ENCODE measurements around the gene TPM3.

Gene TPM3

GRCh38 chr1:154159554-154159953, 32.3 kb downstream of the TPM3 start:
- Histone ChIP-seq H2AFZ (no peak overlapping the region), H3K9me3 (ENCODE audit: control insufficient read depth, low read length) (no peaks in the 10 kb centered on the region), H3K36me3 (ENCODE audit: control insufficient read depth, insufficient read depth, low read length) (no peaks in the 10 kb centered on the region), H3K27ac (no peak overlapping the region), H3K27me3 (ENCODE audit: control insufficient read depth, insufficient read depth, low read length) (no peaks in the 10 kb centered on the region), H3K4me3 (ENCODE audit: low read depth, low read length) (no peak overlapping the region), H3K9ac (no peak overlapping the region), H3K4me1 (no peaks in the 10 kb centered on the region), H3K79me2 (no peaks in the 10 kb centered on the region), H3K4me2 (ENCODE audit: low read length) (no peak overlapping the region)
- TF ChIP-seq CTCF (IDR thresholded peaks at IDR 0.05), result no peak

GRCh38 chr1:154158307-154159125, 33.4 kb downstream of the TPM3 start:
- Histone ChIP-seq H2AFZ (no peak overlapping the region), H3K9ac (no peak overlapping the region), H3K27me3 (ENCODE audit: control insufficient read depth, insufficient read depth, low read length) (no peaks in the 10 kb centered on the region), H3K9me3 (ENCODE audit: control insufficient read depth, low read length) (no peaks in the 10 kb centered on the region), H3K79me2 (no peaks in the 10 kb centered on the region), H3K4me3 (ENCODE audit: low read depth, low read length) (no peak overlapping the region), H3K4me2 (ENCODE audit: low read length) (no peak overlapping the region), H3K36me3 (ENCODE audit: control insufficient read depth, insufficient read depth, low read length) (no peaks in the 10 kb centered on the region), H3K4me1 (no peaks in the 10 kb centered on the region), H3K27ac (no peak overlapping the region)
- TF ChIP-seq CTCF (IDR thresholded peaks at IDR 0.05), result no peak

- no peak overlapping the region for H3K27ac ChIP-seq
- no peak overlapping the region for H2AFZ ChIP-seq
- TF ChIP-seq CTCF (IDR thresholded peaks at IDR 0.05), result no peak
- H3K36me3 ChIP-seq (ENCODE audit: control insufficient read depth, insufficient read depth, low read length), result no peaks in the 10 kb centered on the region
- no peak overlapping the region for H3K9ac ChIP-seq
- H3K4me3 ChIP-seq (ENCODE audit: low read depth, low read length), result no peak overlapping the region
- H3K9me3 ChIP-seq (ENCODE audit: control insufficient read depth, low read length), result no peaks in the 10 kb centered on the region
- no peaks in the 10 kb centered on the region for H3K4me1 ChIP-seq
- no peak overlapping the region for H3K4me2 ChIP-seq (ENCODE audit: low read length)
- H3K79me2 ChIP-seq, result no peaks in the 10 kb centered on the region
- H3K27me3 ChIP-seq (ENCODE audit: control insufficient read depth, insufficient read depth, low read length), result no peaks in the 10 kb centered on the region
These were observed 34.2 kb downstream of the TPM3 start for GRCh38 chr1:154157520-154158306.

- no peaks in the 10 kb centered on the region for H3K27me3 ChIP-seq (ENCODE audit: control insufficient read depth, insufficient read depth, low read length)
- H2AFZ ChIP-seq, result no peak overlapping the region
- H3K79me2 ChIP-seq, result no peaks in the 10 kb centered on the region
- H3K36me3 ChIP-seq (ENCODE audit: control insufficient read depth, insufficient read depth, low read length), result no peaks in the 10 kb centered on the region
- peak overlapping the region; percentile 70 for H3K27ac ChIP-seq
- TF ChIP-seq CTCF (IDR thresholded peaks at IDR 0.05), result no peak
- H3K4me1 ChIP-seq, result no peaks in the 10 kb centered on the region
- no peak overlapping the region for H3K4me3 ChIP-seq (ENCODE audit: low read depth, low read length)
- no peak overlapping the region for H3K4me2 ChIP-seq (ENCODE audit: low read length)
- no peaks in the 10 kb centered on the region for H3K9me3 ChIP-seq (ENCODE audit: control insufficient read depth, low read length)
- H3K9ac ChIP-seq, result no peak overlapping the region
These were observed 36.6 kb downstream of the TPM3 start for GRCh38 chr1:154155251-154155650.
